Hindlimb muscle (tissue), 1 donor: ENCODE data around the gene GOLT1A. TPM values are rescaled to one million over a fixed set of nuclear protein-coding genes. Genes with fewer than 3 reads are reported as not detected.
A peak's percentile ranks its signal among the peaks of the same experiment; 100 is the strongest.

Source experiments
- DNase-seq: peaks from one replicate; pipeline ENCODE4 v3.0.0-alpha.2; 2013
- polyA plus RNA-seq: library from polyadenylated mRNA; unstranded; fragments of 120-200 nt; gene quantifications from one replicate; pipeline ENCODE4 v1.2.1, GENCODE V29; 2013; ENCODE audit not compliant: insufficient read length

Gene GOLT1A
- polyA plus RNA-seq, 1 donor, result not detected

DNA sequence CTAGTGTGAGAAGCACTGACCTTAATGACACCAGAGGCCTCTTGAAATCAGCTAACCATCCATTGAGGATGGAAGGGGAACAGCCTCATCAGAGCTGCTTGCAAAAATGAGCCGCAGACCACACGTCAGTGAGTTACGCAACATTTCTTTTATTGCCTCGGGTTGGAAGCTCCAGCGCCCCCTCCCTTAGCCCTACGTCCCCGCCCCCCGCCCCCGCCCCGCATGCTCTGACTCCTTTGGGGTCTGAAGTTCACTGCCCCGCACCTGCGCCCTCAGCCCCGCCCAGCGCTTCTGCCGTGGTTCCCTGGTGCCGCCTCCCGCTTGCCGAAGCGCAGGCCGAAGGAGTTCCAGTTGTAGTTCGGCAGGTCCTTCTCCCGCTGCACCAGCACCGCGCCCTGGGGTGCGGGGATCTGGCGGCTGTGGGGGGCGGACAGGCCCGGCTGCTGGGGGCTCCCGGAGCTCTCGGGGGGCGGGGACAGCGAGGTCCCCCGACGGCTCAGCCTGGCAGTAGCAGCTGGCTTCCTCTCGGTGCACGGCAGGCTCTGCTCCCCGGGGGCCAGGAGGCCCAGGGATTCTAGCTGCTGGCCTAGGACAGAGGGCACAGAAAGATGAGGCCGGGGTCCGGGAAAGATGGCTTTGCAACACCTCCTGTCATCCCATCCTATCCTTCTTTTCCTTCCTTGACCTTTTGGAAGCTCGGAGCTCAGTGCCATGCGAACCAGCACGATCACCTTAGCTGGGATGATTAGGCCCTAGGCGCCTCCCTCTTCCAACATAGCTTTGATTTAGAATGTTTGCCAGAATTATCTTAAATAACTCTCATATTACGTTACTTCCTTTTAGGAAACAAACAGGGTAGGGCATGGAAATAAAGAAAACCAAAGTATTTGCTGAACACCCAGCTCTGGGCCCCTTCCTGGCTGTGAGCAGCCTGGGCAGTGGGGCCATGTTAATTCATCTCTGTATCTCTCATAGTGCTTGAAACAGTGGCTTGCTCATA, 23.3 kb downstream of the GOLT1A start:
- peak; percentile 38 for DNase-seq

- no peak for DNase-seq
Observed at GRCh38 chr1:204188959-204189639, 24.7 kb downstream of the GOLT1A start.

DNA sequence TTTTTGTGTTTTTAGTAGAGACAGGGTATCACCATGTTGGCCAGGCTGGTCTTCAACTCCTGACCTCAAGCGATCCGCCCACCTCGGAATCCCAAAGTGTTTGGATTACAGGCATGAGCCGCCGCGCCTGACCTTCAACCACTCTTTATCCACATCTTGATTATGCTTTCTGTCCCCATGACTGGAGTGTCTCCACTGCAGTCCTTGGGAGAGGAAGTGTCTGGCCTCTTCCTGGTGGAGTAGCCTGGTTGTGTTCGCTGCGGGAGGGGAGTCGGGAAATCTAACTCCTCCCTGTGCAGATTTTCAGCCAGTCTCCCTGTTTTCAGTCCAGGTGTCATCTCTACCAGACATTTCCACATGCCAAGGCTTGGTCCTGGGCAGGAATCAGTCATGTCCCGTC, 27.2 kb downstream of the GOLT1A start:
- DNase-seq, result no peak

GRCh38 chr1:204181116-204181515, 32.7 kb downstream of the GOLT1A start:
- no peak for DNase-seq

GRCh38 chr1:204180133-204180532, 33.7 kb downstream of the GOLT1A start:
- DNase-seq, result no peak

GRCh38 chr1:204178487-204179281, 35.1 kb downstream of the GOLT1A start:
- DNase-seq, result no peak

- DNase-seq, result no peak
Observed at GRCh38 chr1:204177133-204177532, 36.7 kb downstream of the GOLT1A start.

- no peak for DNase-seq
Observed at GRCh38 chr1:204176049-204176448, 37.7 kb downstream of the GOLT1A start.

DNA sequence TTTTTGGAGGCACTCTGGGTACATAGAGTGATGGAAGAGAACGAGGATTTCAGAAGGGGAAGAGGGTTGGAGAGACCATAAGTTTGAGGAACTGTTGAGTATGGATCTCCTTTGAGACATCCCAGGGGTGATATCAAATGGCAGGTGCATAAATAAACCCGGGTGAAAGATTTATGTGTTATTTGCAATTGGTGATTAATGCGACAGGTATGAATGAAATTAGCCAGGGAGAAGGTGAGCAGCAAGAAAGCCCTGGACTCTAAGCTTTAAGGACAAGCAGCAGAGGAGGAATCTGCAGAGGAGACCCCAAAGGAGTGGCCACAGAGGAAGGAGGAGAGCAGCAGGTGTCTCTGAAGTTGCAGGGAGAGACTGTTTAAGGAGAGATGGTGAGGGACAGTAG, 38.8 kb downstream of the GOLT1A start:
- DNase-seq, result no peak

GRCh38 chr1:204172404-204173029, 41.3 kb downstream of the GOLT1A start:
- DNase-seq, result no peak

GRCh38 chr1:204171751-204172178, 42.0 kb downstream of the GOLT1A start:
- DNase-seq, result no peak

- no peak for DNase-seq
Observed at GRCh38 chr1:204170494-204171155, 43.2 kb downstream of the GOLT1A start.

GRCh38 chr1:204169858-204170257, 43.9 kb downstream of the GOLT1A start:
- DNase-seq, result no peak

DNA sequence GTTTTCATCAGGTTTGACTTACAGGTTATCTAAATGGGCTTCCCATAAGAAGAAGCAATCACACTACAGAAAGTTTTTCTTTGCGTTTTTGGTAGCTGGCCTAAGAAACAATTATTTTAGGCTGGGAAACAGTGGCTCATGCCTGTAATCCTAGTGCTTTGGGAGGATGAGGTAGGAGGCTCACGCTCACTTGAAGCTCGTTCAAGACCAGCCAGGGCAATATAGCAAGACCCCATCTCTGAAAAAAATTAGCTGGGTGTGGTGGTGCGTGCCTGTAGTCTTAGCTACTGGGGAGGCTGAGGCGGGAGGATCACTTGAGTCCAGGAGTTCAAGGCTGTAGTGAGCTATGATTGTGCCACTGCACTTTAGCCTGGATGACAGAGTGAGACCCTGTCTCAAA, 46.1 kb downstream of the GOLT1A start:
- DNase-seq, result no peak

DNA sequence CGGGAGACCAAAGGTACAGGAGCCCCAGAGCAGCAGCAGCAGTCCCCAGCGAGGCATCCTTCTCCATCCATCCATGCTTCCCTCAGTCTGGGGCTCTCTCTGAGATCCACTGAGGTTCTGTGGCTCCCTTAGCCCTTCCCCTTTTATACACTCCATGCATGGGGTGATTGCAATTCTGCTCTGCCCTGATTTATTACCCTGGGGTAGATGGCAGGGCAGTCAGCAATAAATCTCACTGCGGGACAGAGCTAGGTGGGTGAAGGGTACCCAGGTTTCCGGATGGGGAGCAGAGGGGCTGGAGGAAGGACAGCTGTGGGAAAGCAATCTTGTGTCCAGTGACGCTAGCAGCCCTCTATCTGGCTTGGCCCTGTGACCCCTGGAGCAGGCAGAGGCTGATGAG, 47.6 kb downstream of the GOLT1A start, which contains the start of gene REN:
REN (minus strand) TSS at position 119 of the 400 bp plus-strand sequence; CDS start at position 75, 44 bp downstream.
- no peak for DNase-seq

DNA sequence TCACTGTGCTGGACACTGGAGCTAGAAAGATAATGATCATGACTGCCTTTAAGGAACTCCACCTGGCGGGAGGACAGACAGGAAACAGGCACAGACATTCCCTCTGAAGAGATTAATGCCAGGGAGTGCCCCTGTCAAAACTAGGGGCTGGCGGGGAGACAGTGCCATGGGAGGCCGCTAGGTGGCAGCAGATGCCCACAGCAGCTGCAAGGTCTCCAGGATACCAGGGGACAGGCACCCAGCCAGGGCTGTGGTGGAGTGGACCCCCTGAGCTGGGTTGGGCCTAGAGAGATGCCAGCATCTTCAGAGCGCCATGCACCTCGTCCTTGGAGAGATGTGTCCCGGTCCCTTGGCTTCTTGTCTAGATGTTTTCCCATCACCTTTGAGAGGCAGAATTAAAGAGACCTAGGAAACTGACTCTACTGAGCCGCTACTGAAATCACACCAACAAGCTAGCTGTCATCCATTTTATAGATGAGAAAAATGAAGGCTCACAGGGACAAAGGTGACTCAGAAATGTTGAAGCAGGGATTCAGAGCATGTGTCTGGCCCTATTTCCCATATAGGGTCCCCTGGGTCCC, 51.2 kb downstream of the GOLT1A start:
- DNase-seq, result peak; percentile 71

DNA sequence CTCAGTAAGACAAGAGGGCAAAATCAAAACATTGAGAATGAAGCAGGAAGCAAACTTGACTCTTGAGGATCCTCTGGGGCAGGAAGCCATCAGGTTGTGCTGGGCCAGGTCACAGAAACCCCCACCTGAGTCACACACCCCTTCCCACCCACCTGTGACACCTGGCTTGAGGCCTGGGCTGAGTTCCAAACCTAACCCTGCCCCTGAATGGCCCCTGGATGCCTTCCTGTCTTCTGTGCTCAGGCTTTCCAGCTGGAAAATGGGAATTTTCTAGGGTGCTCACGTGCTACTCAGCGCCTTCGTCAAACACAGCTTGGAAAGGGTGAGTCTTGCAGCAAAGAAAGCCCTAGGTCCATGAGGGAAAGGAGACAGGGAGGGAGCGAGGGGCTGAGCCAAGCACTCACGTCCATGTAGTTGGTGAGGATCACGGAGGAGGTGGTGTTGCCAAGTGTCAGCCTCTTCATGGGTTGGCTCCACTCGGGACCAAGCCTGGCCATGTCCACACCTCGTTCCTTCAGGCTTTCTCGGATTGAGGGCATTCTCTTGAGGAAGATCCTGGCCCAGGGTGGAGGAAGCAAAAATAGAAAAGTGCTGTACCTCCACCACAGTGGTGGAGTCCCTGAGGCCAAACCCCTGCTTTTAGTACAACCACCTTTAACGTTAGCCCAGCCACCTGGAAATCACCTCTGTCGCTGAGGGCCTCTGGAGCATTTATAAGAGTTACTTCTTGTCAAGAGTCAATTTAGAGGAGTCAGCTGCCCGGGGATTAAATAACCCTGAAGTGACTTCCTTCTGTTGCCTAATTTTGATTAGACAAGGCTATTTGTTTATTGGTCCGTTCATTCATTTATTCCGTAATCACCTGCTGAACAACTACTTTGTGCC, 51.9 kb downstream of the GOLT1A start:
- DNase-seq, result no peak

GRCh38 chr1:204157962-204158361, 55.8 kb downstream of the GOLT1A start:
- no peak for DNase-seq

- no peak for DNase-seq
Observed at GRCh38 chr1:204155881-204156280, 57.9 kb downstream of the GOLT1A start.
